Kidney glomerular epithelial cell (primary cell): Measurements from ENCODE around the gene PSTK.

ENCODE experiments used
- DNase-seq: peaks from one replicate; lab custom pipeline; 2025; lab: John Stamatoyannopoulos, UW

The PSTK gene

DNA sequence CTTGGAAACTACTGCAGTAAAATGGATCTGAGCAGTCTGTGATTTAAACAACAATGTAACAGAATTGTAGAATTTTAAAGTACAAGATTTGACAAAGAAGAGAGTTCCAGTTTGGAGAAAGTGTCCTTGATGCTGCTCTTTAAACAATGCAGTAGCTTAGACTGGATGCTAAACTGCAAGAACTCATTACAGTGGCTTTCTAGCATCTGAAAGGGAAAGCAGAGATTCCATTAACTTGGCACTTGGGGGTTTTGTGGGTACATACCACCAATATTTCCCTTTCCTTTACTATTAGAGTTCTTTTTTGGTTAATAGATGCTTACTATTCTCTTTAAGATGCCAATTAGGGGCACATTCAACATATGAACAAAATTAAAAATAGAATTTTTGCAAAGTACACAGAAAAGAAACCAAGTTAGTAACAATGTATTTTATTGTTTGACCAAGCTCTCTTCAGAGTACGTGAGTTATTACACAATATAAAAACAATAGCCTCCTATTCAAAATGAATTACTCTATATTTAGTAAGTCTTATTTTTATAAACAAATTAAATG is 11.9 kb downstream of the PSTK start:
- no peak for DNase-seq

DNA sequence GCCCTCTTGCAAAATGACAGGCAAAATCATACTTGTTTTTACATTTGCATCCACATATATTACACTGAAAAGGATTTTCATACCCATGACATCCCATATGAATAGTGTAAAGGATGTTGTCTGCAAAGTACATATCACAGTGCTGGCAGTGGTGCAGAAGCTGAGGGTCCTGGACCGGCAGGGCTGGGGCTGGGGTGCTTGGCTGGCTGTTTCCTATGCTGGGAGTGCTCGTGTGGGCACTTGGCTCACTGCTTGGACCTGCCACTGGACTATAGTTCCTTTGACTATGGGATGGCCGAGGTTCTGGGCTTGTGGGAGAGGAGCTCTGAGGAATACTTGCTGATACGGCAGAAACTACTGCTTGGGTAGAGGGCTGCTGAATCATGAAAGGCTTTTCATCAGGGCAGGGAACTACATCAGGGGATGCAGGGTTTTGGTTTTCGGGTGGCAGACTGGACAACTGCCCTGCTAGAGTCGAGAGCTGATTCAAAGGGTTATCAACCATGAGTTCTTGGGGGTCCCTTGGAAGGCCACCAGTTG is 13.7 kb downstream of the PSTK start:
- DNase-seq, result no peak

DNA sequence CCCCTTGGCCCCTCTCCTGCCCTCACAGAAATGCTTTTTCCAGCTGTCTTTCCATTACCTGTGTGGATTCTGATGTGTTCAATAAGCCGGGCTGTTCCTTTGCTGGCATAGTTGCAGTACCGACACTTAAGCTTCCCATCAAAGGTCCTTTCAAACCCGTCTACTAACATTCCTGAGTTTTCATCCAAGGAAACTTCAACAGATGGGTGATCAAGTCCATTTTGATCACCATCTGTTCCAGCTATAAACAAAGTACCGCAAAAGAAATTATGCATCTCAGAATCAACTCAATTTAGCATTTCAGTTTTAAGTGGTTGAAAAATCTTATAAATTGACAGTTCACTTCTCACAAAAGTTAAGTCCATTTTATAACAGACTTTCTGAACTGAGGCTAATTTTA is 15.7 kb downstream of the PSTK start:
- no peak for DNase-seq

DNA sequence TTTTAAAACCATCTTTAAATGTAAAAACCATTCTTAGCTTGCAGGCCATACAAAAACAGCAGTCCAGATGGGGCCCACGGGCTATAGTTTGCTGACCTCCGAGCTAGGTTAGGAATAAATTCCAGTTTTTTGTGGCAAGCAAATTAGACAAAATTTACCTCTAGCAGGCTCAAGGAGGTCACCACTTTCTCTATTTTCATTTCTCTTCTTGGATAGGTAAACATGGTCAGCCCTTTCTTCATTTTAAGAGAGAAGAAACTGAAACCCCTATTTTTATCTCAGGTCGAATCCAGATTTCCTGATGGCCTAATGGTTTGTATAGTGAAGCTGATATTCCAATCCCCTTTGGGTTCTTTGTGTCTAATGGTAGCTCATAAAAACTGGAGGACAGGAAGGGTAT is 17.7 kb downstream of the PSTK start:
- no peak for DNase-seq

DNA sequence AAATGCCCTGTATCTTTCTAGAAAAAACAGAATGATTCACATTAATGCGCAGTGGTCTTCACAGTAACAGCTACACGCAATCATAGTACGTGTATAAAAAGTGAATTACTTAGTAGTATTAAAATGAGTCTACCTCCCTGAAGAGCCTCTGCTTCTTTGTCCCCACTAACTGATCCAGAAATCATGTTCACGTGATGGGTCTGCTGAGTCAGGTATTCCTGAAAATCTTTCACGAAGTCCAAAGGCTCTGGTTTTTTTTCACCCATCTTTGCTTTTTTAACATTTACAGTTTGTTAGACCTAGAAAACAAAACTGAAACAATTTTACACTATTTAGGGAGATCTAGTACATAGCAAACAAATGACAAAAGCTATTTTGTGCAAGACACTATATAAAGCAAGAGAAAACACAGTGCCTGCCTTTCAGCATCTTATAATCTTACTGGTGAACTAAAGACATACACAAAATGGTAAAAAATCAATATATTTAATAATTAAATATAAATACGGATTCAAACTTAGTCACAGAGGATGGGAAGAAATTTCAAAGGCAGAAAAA is 18.2 kb downstream of the PSTK start:
- no peak for DNase-seq

DNA sequence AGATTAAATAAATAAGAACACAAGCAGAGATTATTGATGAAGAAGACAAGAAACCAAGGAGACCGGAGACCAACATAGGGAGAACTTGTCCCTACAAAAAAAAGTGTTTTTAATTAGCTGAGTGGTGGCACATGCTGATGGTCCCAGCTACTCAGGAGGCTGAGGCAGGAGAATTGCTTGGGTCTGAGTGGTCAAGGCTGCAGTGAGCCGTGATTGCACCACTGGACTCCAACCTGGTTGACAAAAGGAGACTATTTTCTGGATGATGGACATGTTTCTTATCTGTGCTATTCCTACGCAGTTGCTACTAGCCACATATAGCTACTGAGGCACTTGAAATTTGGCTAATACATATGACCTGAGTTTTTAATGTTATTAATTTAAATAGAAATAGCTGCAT is 18.7 kb downstream of the PSTK start:
- DNase-seq, result no peak

DNA sequence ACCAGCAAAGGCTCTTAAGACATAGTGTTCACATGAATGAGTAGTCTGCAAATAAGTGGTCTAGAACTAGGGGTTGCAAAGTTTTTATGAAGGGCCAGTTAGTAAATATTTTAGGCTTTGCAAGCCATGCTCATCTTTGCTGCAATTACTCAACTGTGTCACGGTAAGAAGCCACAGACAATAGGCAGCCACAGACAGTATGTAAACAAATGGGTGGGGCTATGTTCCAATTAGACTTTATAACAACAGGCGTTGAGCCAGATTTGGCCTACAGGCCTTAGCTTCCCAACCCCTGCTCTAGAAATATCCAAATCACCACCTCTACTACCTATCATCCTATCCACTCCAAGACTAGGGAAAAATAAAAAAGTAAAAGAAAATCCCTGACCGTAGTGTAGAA is 19.1 kb downstream of the PSTK start:
- no peak for DNase-seq

DNA sequence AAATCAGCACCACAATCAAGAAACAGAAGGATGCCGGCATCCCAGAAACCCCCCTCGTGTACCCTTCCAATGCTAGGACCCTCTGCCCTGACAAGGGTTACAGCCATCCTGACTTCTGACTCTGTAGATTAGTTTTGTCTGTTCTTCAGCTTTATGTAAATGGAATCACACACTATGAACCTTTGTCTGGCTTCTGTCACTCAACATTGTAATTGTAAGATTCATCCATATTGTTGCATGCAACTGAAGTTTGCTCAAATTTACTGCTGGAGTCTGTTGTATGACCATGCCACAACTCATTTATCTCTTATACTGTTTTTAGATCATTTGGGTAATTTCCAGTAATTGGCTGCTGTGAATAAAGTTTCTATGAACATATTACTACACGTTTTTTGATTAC is 20.0 kb downstream of the PSTK start:
- no peak for DNase-seq

DNA sequence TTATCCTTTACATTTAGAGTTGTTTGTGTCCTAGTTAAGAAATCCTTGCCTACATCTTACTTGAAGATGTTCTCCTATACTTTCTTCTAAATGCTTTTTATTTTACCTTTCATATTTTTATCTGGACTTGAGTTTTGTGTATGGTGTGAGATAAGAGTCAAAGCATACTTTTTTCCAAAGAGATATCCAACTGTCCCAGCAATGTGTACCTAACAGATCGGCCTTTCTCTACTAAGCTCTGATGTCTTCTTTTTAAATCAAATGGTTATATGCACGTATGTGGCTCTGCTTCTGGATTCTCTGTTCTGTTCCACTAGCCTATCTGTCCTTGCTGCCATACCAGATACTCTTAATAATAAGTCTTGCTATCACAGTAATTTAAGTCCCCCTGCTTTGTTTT is 21.2 kb downstream of the PSTK start:
- DNase-seq, result no peak

DNA sequence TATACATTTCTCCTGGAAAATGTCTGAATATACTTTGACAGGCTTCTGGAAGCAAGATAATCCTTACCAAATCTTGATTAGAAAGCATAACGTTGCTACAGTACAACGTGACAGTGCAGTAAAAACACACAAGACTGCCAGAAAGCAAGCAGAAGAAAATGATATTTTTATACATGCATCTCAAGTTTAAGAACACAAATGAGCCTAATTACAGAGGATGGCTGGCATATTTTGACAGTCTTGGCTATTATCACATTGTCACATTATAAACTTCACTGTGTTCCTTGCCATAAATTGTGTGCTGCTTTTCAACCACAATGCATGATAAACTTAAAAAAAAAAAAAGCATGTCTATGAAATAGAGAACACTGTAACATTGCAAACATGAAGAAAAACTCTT is 24.1 kb downstream of the PSTK start:
- no peak for DNase-seq

DNA sequence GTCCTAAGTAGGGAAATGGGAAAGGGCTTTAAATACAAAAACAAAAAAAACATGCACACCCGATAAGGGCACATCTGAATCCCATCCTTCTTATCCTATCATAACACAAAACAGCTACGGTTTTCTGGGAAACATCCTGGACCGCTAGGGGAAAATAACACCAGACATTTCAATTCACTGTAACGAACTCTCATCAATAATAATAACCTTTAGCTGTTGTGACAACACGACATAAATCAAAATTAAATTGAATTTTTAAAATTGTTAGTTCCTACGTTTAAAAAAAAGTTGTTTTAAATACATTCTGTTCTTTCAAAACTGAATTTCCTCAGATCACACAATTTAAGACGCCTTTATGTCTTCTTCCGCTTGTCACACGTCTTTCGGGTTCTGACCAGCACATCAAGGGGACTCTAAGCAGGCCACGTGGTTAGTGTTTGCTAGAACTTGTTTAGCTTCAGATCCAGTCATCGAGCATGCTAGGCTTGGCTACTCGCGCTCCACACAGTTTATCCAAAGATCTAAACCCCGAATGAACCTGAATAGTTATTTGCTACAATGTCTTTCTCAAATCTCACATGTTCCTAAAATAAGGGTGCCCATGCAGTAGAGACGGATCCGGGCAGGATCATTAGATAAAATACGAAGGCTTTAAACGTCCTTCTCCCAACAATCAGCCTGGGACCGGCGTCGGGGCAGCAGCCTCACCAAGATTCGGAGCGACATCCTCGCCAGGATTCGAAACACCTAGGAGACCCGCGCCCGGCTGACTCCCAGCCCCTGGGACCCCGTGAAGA is 27.6 kb downstream of the PSTK start:
- peak; percentile 23 for DNase-seq

DNA sequence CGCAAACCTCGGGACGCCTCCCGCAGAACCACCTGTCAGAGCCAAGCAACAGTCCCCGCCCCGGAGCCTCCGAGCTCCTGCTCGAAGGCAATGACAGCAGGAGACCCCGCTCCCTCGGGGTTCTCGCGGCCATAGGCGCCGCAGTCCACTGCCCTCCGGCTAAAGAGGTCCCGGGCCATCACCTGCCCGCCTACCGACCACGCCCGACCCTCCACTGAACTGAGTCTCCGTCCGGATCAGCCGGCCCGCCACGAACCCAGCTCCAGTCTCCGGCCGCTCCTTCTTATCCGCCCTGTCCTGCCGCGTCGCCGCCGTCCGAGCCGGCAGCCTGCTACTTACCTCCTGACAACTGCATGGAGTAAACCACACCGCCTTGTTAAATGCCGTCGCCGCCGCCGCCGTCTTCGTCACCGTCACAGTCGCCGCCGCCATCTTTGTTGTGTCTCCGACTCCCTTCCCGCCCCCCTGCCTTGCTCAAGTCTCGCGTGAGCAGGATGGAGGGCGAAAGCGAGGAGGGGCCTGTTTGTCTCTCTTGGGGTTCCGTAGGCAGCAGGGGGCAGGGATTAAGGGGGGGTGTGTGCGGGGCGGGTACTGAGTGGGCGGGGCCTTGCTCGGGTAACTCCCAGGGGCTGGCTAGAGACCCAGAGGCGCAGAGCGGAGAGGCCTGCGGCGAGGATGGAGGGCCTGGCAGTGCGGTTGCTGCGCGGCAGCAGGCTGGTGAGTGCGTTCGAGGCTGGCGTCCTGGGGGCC is 28.3 kb downstream of the PSTK start, which contains the start of the genes ACADSB and IKZF5:
Gene ACADSB (plus strand): TSS at position 652 of the 750 bp plus-strand sequence. CDS start 24 bp downstream, at position 676.
Gene IKZF5 (minus strand): TSS at position 441 of the 750 bp plus-strand sequence. CDS start 10,170 bp downstream, outside the sequence.
- DNase-seq, result peak; percentile 94

DNA sequence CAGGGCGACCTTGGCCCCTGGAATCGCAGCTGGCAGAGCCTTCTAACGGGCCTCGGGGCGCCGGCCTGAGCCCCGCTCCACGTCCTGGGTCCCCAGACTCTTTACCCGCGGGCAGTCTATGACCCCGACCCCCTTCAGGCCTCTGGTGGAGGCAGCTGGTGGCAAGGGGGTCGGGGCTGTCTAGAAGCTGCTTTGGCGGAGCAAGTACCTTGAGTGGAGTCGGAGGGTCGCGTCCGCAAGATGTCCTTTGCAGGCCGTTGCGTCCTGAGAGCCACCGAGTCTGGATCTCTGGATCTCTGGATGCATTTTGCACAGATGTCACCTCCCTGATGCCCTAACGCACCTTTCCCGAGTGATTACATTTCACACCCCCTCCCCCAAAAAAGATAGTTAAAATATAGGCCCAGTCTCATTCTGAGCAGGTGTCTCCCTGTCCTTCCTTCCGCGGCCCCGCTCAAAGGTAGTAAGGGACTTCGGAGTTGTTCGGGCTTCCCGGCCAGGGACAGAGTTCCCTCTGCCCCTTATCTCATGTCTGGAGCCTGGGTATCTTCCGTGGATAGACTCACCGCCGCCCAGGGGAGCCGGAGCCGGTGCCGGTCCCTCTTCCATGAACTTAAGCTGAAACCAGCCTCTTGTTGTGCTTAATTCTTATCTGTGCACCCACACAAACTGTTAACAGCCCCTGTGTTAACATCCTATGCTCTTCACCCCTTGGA is 29.1 kb downstream of the PSTK start:
- no peak for DNase-seq

DNA sequence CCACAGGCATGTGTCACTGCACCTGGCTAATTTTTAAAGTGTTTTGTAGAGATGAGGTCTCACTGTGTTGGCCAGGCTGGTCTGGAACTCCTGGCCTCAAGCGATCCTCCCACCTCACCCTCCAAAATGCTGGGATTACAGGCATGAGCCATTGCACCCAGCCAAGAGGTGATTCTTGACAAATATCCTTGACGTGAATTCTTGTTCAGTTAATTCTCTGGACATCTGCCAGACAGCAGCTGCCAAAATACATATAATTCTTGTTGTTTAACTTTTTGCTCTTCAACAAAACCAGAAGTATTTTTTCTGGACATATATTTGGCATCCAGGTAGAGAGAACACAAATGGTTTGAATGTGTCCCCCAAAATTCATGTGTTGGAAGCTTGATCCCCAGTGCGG is 31.8 kb downstream of the PSTK start:
- DNase-seq, result no peak

DNA sequence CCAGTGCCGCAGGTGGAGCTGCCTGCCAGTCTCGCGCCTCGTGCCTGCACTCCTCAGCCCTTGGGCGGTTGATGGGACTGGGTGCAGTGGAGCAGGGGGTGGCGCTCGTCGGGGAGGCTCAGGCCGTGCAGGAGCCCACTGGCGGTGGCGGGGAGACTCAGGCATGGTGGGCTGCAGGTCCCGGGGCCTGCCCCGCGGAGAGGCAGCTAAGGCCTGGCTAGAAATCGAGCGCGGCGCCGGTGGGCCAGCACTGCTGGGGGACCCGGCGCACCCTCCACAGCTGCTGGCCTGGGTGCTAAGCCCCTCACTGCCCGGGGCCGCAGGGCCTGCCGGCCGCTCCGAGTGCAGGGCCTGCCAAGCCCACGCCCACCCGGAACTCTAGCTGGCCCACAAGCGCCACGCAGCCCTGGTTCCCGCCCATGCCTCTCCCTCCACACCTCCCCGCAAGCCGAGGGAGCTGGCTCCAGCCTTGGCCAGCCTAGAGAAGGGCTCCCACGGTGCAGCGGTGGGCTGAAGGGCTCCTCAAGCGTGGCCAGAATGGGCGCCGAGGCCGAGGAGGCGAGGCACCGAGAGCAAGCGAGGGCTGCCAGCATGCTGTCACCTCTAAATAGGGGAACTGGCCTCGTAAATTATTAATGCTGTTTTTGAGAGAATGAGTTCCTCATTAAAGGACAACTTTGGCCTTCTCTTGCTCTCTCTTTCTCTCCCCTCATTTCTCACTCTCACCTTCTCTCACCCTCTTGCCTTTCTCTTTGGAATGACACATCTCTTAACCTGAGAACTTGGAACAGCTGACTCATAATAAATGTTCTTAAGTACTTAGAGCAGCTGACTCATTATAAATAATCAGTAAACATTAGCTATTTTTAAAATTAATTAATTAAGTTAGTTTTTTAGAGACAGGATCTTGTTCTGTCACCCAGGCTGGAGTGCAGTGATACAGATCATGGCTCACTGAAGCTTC is 33.5 kb downstream of the PSTK start:
- no peak for DNase-seq

DNA sequence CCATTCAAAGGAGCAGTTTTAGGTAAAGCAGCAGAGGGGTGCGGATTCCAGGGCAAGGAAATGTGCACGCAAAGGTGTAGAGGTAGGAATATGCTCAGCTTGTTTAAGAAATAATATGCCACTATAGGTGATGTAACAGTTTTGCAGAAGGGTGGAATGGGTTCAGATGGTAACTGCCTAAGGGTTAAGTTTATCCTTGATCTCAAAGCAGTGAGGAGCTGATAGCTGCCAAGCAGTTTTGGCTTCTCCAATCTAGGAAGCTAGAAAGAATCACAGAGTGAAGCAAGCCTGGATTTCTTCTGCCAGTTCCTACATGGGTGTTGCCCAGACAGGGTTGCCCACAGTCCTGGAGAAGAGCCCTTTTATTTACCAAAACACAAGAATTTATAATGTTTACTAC is 34.6 kb downstream of the PSTK start:
- no peak for DNase-seq

DNA sequence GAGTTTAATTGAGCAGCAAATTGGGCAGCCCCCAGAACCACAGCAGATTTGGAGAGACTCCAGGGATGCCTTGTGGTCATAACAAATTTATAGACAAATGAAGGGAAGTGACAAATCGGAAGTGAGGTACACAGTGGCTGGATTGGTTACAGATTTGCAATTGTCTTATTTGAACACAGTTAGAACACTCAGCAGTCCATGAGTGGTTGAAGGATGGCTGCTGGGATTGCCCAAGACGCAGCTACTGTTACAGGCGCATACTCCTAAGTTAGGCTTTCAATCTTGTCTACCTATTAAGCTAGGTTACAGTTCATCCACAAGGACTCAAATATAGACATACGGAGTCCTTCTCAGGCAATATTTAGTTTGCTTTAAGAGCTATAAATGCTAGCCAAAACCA is 36.0 kb downstream of the PSTK start:
- DNase-seq, result no peak

DNA sequence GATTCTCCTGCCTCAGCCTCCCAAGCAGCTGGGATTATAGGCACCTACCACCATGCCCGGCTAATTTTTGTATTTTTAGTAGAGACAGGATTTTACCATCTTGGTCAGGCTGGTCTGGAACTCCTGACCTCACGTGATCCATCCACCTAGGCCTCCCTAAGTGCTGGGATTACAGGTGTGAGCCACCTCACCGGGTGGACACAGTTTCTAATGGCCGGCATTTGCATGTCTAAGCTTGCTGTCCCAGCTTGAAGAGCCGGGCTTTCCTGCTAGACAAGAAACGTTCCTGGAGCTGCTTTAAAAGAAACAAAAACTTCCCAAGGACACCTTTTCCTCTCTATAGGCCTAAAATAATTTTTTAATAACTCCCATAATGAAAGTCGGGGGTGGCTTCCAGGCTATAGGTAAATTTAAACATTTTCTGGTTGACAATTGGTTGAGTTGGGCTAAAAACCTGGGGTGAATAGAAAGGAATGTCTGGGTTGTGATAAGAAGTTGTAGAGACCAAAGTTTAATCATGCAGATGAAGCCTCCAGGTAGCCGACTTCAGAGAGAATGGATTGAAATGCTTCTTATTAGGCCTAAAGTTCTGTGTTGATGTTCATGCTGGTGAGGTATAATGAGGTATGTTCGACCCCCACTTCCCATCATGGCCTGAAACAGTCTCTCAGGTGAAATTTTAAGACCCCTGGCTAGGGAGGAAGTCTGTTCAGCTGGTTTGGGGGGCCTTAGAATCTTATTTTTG is 37.4 kb downstream of the PSTK start:
- no peak for DNase-seq

DNA sequence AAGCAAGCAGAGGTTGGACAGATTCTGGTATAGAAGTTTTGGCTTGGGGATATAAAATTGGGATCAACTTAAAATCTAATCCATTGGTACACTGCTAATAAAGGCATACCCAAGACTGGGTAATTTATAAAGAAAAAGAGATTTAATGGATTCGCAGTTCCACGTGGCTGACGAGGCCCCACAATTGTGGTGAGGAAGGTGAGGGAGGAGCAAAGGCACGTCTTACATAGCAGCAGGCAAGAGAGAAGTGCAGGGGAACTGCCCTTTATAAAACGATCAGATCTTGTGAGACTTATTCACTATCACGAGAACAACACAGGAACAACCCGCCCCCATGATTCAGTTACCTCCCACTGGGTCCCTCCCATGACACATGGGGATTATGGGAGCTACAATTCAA is 38.3 kb downstream of the PSTK start:
- no peak for DNase-seq

DNA sequence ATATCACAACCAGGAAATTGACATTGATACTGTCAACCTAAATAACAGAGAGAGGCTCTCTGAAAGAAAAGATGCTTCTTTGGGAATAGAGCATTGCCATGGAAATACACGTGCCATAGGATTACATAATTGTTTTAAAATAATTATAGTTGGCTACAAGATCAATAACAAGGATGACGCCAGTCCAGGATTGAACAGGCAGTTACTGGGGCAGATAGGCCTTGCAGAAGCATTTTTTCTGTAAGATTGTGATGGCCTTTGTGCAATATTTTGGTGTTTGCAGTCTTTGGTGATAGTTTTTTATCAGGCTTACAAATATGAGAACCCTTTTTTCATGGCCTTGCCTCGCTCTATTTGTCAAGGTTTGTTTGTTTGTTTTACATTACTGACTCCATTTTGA is 39.1 kb downstream of the PSTK start:
- no peak for DNase-seq
